Smooth muscle cell (in vitro differentiated cells): ENCODE data around the gene PTPRG. TPM values are rescaled to one million over a fixed set of nuclear protein-coding genes. Genes with fewer than 3 reads are reported as not detected.

Experiments
- DNase-seq: peaks from one replicate; lab custom pipeline; 2025; ENCODE audit not compliant: unreplicated experiment; lab: John Stamatoyannopoulos, UW
- H2AFZ ChIP-seq: fragments of 200-600 bp; sonication (generic); 2 replicates; pipeline ENCODE4 v1.6.0; 2016; ENCODE audit warnings: antibody characterized with exemption, low read depth, mild to moderate bottlenecking
- H3F3A ChIP-seq: fragments of 200-600 bp; sonication (generic); 2 replicates; pipeline ENCODE4 v1.6.0; 2017; ENCODE audit warnings: antibody characterized with exemption, low read depth
- H3K27ac ChIP-seq: fragments of 200-600 bp; sonication (generic); 2 replicates; pipeline ENCODE4 v1.5.1; 2016; ENCODE audit warnings: low read depth, mild to moderate bottlenecking
- H3K27me3 ChIP-seq: fragments of 200-600 bp; sonication (generic); 2 replicates; pipeline ENCODE4 v1.6.1; 2016; ENCODE audit warnings: low read depth, mild to moderate bottlenecking
- H3K36me3 ChIP-seq: fragments of 200-600 bp; sonication (generic); 2 replicates; pipeline ENCODE4 v1.5.1; 2016; ENCODE audit warnings: low read depth
- H3K4me1 ChIP-seq: fragments of 200-600 bp; sonication (generic); 2 replicates; pipeline ENCODE4 v1.5.1; 2016; ENCODE audit warnings: low read depth
- H3K4me2 ChIP-seq: fragments of 200-600 bp; sonication (generic); 2 replicates; pipeline ENCODE4 v1.6.0; 2016; ENCODE audit warnings: mild to moderate bottlenecking
- H3K4me3 ChIP-seq: fragments of 200-600 bp; sonication (generic); 2 replicates; pipeline ENCODE4 v1.5.1; 2016; ENCODE audit warnings: mild to moderate bottlenecking
- H3K79me2 ChIP-seq: fragments of 200-600 bp; sonication (generic); 2 replicates; pipeline ENCODE4 v1.6.0; 2016; ENCODE audit warnings: low read depth, mild to moderate bottlenecking
- H3K9ac ChIP-seq: fragments of 200-600 bp; sonication (generic); 2 replicates; pipeline ENCODE4 v1.6.0; 2016; ENCODE audit warnings: low read depth
- H3K9me3 ChIP-seq: fragments of 200-600 bp; sonication (generic); replicated peaks from 2 replicates; pipeline ENCODE4 v1.5.1; 2016; ENCODE audit warnings: low read depth
- H4K20me1 ChIP-seq: fragments of 200-600 bp; sonication (generic); 2 replicates; pipeline ENCODE4 v1.6.0; 2016; ENCODE audit warnings: low read depth
- WGBS: methylation state at CpG from one replicate; pipeline ENCODE4 v1.1.7; 2016; ENCODE audit warnings: low lambda C conversion rate; 5-methylcytosine and 5-hydroxymethylcytosine counted together
- polyA plus RNA-seq: library from polyadenylated mRNA; unstranded; fragments of >200 nt; fragmentation: Nextera tagmentation; extraction: Ambion mirVana; gene quantifications from 2 replicates; pipeline ENCODE4 v1.2.1, GENCODE V29; 2016
- total RNA-seq: library from RNA; depleted of rRNA; stranded (reverse); fragments of >200 nt; gene quantifications from 2 replicates; pipeline ENCODE4 v1.2.3, GENCODE V29; 2014
- TF ChIP-seq, protein P1 (sequence below): fragments of 200-600 bp; sonication (generic); IDR thresholded peaks from 2 replicates; pipeline ENCODE4 v1.5.1; 2017; ENCODE audit warnings: borderline replicate concordance, mild to moderate bottlenecking, antibody characterized with exemption; ENCODE audit not compliant: insufficient read depth, poor library complexity, severe bottlenecking

Gene PTPRG
- total and polyA plus RNA-seq, 2 experiments from 2014 or later: 21.2 to 87.3 TPM

DNA sequence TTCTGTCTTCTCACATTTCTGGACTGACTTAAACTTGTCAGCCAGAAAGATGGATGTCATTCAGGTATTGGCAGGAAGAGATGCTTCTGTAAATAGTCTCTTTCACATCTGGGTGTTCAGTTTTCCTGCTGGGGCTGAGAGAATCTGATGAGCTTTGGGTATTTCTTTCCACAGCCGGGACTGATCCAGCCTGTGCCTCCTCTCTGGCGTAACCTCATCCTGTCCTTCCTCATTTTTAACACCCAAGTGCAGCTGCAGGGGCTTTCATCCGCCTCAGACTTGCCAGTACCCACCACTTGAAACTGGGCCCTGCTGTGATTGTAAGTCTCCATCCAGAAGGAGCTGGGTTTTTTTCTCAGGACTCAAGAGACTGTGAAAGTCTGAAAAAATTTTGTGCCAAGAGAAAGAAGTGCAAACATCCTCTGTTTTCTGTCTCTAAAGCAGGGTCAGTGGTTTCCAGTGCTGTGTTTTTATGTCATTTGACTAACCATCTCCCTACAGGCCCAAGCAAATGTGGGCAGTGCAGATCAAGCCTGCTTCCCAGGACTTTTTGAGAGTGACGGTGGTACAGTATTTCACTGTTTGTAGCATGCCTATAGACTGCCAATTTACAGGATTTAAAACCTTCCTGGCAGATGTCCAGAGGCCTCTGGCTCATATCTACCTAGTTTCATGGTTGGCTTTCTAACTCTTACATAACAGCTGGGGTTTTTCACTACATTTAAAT lies 342.7 kb downstream of the PTPRG start:
- no peak overlapping the region for H3K4me3 ChIP-seq
- no peaks in the 10 kb centered on the region for H3K9me3 ChIP-seq
- DNase-seq: no peak
- H3K36me3 ChIP-seq: no peaks in the 10 kb centered on the region
- WGBS: 26% methylated on average over 4 of the region's 4 CpGs
- H2AFZ ChIP-seq: no peak overlapping the region
- H3K9ac ChIP-seq: no peak overlapping the region
- peaks cover 22% of the 10 kb centered on the region for H3K4me1 ChIP-seq
- peak overlapping the region; percentile 2 for H3K4me2 ChIP-seq
- peaks cover 12% of the 10 kb centered on the region for H3K79me2 ChIP-seq
- TF ChIP-seq, protein P1, sequence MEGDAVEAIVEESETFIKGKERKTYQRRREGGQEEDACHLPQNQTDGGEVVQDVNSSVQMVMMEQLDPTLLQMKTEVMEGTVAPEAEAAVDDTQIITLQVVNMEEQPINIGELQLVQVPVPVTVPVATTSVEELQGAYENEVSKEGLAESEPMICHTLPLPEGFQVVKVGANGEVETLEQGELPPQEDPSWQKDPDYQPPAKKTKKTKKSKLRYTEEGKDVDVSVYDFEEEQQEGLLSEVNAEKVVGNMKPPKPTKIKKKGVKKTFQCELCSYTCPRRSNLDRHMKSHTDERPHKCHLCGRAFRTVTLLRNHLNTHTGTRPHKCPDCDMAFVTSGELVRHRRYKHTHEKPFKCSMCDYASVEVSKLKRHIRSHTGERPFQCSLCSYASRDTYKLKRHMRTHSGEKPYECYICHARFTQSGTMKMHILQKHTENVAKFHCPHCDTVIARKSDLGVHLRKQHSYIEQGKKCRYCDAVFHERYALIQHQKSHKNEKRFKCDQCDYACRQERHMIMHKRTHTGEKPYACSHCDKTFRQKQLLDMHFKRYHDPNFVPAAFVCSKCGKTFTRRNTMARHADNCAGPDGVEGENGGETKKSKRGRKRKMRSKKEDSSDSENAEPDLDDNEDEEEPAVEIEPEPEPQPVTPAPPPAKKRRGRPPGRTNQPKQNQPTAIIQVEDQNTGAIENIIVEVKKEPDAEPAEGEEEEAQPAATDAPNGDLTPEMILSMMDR: no peak
- no peaks in the 10 kb centered on the region for H3K27me3 ChIP-seq
- peaks cover 72% of the 10 kb centered on the region for H4K20me1 ChIP-seq
- peak overlapping the region; percentile 58 for H3K27ac ChIP-seq
- no peaks in the 10 kb centered on the region for H3F3A ChIP-seq

DNA sequence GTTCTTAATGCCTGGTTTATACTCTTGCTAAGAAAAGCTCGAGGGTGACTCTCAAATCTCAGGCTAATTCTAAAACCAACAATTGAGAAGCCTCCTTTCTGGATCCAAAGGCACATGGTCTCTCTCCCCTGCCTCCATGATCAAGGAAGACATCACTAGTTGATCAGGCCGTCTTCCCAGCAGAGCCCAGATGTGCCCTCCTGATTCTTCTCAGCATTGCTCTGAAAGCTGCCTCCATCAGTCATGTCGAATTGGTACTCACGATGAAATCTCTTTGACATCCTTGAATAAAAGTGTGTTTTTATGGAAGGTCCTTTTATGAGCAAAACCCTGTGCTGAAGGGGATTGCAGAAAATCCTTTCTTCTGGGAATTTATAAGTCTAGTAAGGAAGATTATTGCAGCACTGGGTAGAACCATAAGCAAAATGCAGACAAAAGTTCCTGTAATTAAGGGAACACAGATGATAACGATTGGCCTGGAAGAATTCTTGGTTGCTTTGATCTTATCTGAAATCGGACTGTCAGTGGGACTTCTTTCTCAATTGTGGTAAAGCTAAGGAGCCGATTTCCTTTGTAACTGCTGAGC lies 345.9 kb downstream of the PTPRG start:
- DNase-seq: no peak
- H4K20me1 ChIP-seq: peaks cover 81% of the 10 kb centered on the region
- H3K9ac ChIP-seq: no peak overlapping the region
- TF ChIP-seq, protein P1: no peak
- H3K36me3 ChIP-seq: no peaks in the 10 kb centered on the region
- peaks cover 8% of the 10 kb centered on the region for H3K79me2 ChIP-seq
- no peak overlapping the region for H3K4me3 ChIP-seq
- H3K9me3 ChIP-seq: no peaks in the 10 kb centered on the region
- peak overlapping the region; percentile 34 for H3K4me2 ChIP-seq
- peaks cover 5% of the 10 kb centered on the region for H3K4me1 ChIP-seq
- H2AFZ ChIP-seq: no peak overlapping the region
- no peak overlapping the region for H3K27ac ChIP-seq
- 41% methylated on average over 7 of the region's 7 CpGs for WGBS
- H3K27me3 ChIP-seq: no peaks in the 10 kb centered on the region
- H3F3A ChIP-seq: no peaks in the 10 kb centered on the region

DNA sequence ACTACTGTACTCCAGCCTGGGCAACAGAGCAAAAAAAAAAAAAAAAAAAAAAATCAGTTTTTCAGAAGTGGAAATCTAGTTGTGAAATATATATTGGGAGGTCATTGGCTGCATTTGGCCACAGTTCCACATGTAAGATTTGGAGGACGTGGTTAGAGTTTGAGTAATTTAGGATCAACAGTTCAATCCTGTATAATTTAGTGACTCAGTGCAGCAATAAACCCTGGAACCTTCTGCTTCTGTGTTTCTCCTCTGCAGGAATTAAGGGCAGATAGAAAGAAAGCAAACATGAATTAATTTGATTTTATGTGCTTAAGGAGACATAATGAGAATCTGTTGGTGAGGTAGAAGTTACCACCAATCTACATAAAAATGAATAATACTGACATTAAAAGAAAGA lies 347.0 kb downstream of the PTPRG start:
- no peak for DNase-seq

More for the DNA sequence above, 347.0 kb downstream of the PTPRG start:
- TF ChIP-seq, protein P1: no peak
- Histone ChIP-seq H2AFZ (no peak overlapping the region), H3K36me3 (no peaks in the 10 kb centered on the region), H3K4me1 (peaks cover 5% of the 10 kb centered on the region), H3K9me3 (no peaks in the 10 kb centered on the region), H4K20me1 (peaks cover 79% of the 10 kb centered on the region), H3K9ac (no peak overlapping the region), H3K27ac (no peak overlapping the region), H3K4me2 (no peak overlapping the region), H3K4me3 (no peak overlapping the region), H3K79me2 (peaks cover 3% of the 10 kb centered on the region), H3K27me3 (no peaks in the 10 kb centered on the region), H3F3A (no peaks in the 10 kb centered on the region)
- 21% methylated on average over 1 of the region's 1 CpG for WGBS
